DND-41 (cell line): ENCODE data around the gene OTX2.

Experiments
- EZH2 ChIP-seq: IDR thresholded peaks from 3 replicates; pipeline ENCODE4 v1.6.1; 2012; ENCODE audit warnings: borderline replicate concordance, low read depth, mild to moderate bottlenecking, moderate library complexity, low read length, inconsistent platforms; ENCODE audit not compliant: severe bottlenecking
- TF ChIP-seq, protein P1 (sequence below): IDR thresholded peaks from 2 replicates; pipeline ENCODE4 v1.5.1; 2012; ENCODE audit warnings: borderline replicate concordance, low read length, moderate library complexity, mild to moderate bottlenecking; ENCODE audit not compliant: poor library complexity, severe bottlenecking; ENCODE audit errors: extremely low read depth

DNA sequence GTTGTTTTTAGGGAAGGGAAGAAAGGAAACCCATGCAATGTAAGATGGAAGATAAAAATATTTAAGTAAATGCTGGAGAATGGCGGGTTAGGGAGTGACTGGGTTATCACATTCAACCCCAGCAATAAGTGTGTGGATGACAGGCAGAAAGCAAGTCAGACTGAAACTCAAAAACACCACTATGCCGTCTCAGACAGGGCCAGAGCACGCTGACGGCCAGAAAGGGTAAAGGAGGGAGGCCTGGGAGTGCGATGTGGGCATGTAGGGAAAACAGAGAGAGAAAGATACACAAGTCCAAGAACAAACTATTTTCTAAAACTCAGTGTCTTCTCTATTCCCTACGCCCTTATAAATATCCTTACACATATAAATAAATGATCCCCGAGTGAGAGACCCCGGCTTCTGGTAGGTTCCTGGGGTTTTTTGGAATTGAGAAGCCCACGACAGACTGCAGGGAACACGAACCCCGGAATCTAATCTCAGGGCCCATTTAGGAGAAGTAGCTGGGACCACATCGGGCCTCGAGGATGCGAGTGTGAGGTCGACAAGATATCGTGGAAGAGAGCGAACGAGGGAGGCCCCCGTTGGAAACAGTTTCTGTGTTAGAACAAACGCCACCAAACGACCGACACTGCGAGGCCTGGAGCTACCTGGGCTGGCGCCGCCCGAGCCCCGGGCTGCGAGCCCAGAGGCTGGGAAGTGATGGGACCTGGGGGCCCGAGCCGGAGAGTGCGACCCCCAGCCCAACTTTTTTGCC is 735 bp upstream of the OTX2 start:
- TF ChIP-seq, protein P1, sequence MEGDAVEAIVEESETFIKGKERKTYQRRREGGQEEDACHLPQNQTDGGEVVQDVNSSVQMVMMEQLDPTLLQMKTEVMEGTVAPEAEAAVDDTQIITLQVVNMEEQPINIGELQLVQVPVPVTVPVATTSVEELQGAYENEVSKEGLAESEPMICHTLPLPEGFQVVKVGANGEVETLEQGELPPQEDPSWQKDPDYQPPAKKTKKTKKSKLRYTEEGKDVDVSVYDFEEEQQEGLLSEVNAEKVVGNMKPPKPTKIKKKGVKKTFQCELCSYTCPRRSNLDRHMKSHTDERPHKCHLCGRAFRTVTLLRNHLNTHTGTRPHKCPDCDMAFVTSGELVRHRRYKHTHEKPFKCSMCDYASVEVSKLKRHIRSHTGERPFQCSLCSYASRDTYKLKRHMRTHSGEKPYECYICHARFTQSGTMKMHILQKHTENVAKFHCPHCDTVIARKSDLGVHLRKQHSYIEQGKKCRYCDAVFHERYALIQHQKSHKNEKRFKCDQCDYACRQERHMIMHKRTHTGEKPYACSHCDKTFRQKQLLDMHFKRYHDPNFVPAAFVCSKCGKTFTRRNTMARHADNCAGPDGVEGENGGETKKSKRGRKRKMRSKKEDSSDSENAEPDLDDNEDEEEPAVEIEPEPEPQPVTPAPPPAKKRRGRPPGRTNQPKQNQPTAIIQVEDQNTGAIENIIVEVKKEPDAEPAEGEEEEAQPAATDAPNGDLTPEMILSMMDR, result no peak
- TF ChIP-seq EZH2, result no peak
